Motor neuron (in vitro differentiated cells): ENCODE results near the gene CYTH4. TPM values are rescaled to one million over a fixed set of nuclear protein-coding genes. Genes with fewer than 3 reads are reported as not detected.
A peak's percentile ranks its signal among the peaks of the same experiment; 100 is the strongest.

Experiments used
- ATAC-seq, 8 experiments: fragments of 200-7000 bp; cut with Tn5 transposase; replicated peaks in 6 of 8; 2 replicates each; pipeline ENCODE4 v1.8.0; 2021; ENCODE audit warnings: mild to moderate bottlenecking in 8 of 8, moderate library complexity in 8 of 8
- H3K27ac ChIP-seq, 2 donors: fragments of 250-450 bp; sonication (Bioruptor Pico); 2 replicates each; pipeline ENCODE4 v1.9.0; 2021; ENCODE audit warnings: antibody characterized with exemption in 2 of 2, mild to moderate bottlenecking in 2 of 2, moderate library complexity in 1 of 2
- H3K4me1 ChIP-seq, 2 donors: fragments of 250-450 bp; sonication (Bioruptor Pico); replicated peaks in 1 of 2; 2 replicates each; pipeline ENCODE4 v1.6.1; 2021; ENCODE audit warnings: antibody characterized with exemption in 2 of 2, mild to moderate bottlenecking in 2 of 2, moderate library complexity in 1 of 2
- H3K4me3 ChIP-seq, 5 donors: fragments of 250-450 bp; sonication (Bioruptor Pico); 2 replicates each; pipeline ENCODE4 v1.9.0; 2021; ENCODE audit warnings: antibody characterized with exemption in 5 of 5, mild to moderate bottlenecking in 5 of 5, moderate library complexity in 4 of 5
- WGBS, 10 experiments: fragments of 450-650 bp; shearing (Covaris generic); methylation state at CpG; one replicate each; pipeline ENCODE4 v1.0.0; 2022; 5-methylcytosine and 5-hydroxymethylcytosine counted together
- in situ Hi-C, 9 experiments: fragments of 400-800 bp; cut with MboI; loops; one replicate each; pipeline ENCODE4 v1.15.0; 2021; ENCODE audit warnings: low sequenced_read_pairs in 9 of 9, low pct_unique_long_range_greater_than_20kb in 2 of 9; ENCODE audit not compliant: unreplicated experiment in 9 of 9
- total RNA-seq, 8 experiments: library from RNA; unstranded; fragments of 300-600 nt; gene quantifications; 2 replicates each; pipeline versions ENCODE4 v1.2.3 to v1.2.4, GENCODE V29; 2022

CYTH4 gene
- total RNA-seq, 8 experiments from 2014 or later, result 0.50 to 2.9 (median 1.6) TPM; not detected in 3

GRCh38 chr22:37349043-37349814, 66.9 kb downstream of the CYTH4 start:
- H3K4me3 ChIP-seq, result no peak overlapping the region
- in situ Hi-C loops, result no loop called here
- no peak overlapping the region for H3K27ac ChIP-seq
- peaks cover 0 to 5% of the 10 kb centered on the region in 2 donors for H3K4me1 ChIP-seq
- WGBS, 10 experiments, result 60% methylated on average over 1 of the region's 19 CpGs; no CpG with 5 or more reads in 9 of the 10 experiments
- no peak for ATAC-seq

GRCh38 chr22:37351232-37351631, 68.9 kb downstream of the CYTH4 start:
- H3K4me3 ChIP-seq, result no peak overlapping the region
- peak in 2 of 8 experiments; percentile 4 to 24 for ATAC-seq
- peaks cover 0 to 5% of the 10 kb centered on the region in 2 donors for H3K4me1 ChIP-seq
- H3K27ac ChIP-seq, result no peak overlapping the region
- in situ Hi-C loops, result no loop called here
- WGBS, 10 experiments, result no CpG with 5 or more reads among the region's 3 CpGs

DNA sequence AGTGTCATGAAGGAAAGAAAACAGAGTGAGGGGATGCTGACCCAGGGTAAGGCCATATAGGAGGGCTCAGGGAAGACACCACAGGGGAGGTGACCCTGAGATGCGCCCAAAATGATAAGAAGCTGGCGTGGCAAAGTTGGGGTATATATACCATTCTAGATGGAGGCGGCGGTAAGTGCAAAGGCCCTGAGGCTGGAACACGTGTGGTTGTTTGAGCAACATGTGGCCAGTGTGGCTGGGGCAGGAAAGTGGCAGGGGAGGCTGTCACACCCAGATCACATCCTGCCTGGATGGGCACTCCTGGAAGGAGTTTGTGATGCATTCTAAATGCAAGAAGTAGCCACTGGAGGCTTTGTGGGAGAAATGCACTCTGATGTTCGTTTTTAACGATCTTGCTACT, 70.2 kb downstream of the CYTH4 start:
- H3K27ac ChIP-seq, result no peak overlapping the region
- 59 to 100% (median 83%) methylated on average over 1 to 6 of the region's 7 CpGs; no CpG with 5 or more reads in 6 of the 10 experiments for WGBS, 10 experiments
- no peak overlapping the region for H3K4me3 ChIP-seq
- in situ Hi-C loops, result no loop called here
- ATAC-seq, result no peak
- peaks cover 0 to 5% of the 10 kb centered on the region in 2 donors for H3K4me1 ChIP-seq

- Histone ChIP-seq H3K4me3 (no peak overlapping the region), H3K27ac (no peak overlapping the region), H3K4me1 (peaks cover 0 to 5% of the 10 kb centered on the region in 2 donors)
- ATAC-seq, result no peak
- 0 to 94% (median 29%) methylated on average over 1 to 8 of the region's 16 CpGs; no CpG with 5 or more reads in 4 of the 10 experiments for WGBS, 10 experiments
- in situ Hi-C loops, result no loop called here
Observed at GRCh38 chr22:37353839-37354238, 71.5 kb downstream of the CYTH4 start.

GRCh38 chr22:37354261-37354660, 72.0 kb downstream of the CYTH4 start:
- in situ Hi-C loops, result no loop called here
- no peak overlapping the region for H3K27ac ChIP-seq
- no peak for ATAC-seq
- no peak overlapping the region for H3K4me3 ChIP-seq
- WGBS, 10 experiments, result 39 to 100% (median 77%) methylated on average over 2 to 4 of the region's 4 CpGs; no CpG with 5 or more reads in 4 of the 10 experiments
- peaks cover 0 to 5% of the 10 kb centered on the region in 2 donors for H3K4me1 ChIP-seq

GRCh38 chr22:37354670-37355069, 72.4 kb downstream of the CYTH4 start:
- Histone ChIP-seq H3K27ac (no peak overlapping the region), H3K4me3 (no peak overlapping the region), H3K4me1 (peaks cover 0 to 5% of the 10 kb centered on the region in 2 donors)
- in situ Hi-C loops, result no loop called here
- WGBS, 10 experiments, result 0 to 100% (median 63%) methylated on average over 1 to 4 of the region's 5 CpGs
- ATAC-seq, result peak in 2 of 8 experiments; percentile 7 to 25

DNA sequence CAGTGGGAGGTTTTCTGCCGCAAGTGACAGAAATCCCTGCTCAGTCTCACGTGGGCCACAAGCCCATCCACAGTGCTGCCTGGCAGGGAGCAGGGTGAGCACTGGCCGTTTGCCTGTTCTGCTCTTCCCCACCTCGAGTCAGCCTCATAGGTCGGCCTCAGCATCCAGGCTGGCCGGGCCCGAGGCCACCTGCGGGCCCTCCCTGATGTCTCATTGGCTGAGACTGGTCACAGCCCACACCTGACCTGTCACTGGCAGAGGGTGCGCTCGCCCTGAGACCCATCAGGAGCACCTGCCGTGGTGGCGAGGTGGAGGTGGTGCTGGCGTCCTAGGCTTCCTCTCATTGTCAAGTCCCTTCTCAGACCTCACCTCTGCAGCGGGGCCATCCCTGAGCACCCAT, 72.9 kb downstream of the CYTH4 start:
- peak in 5 of 8 experiments; percentile 16 to 46 (median 41) for ATAC-seq
- Histone ChIP-seq H3K27ac (no peak overlapping the region), H3K4me1 (peaks cover 0 to 5% of the 10 kb centered on the region in 2 donors), H3K4me3 (no peak overlapping the region)
- whole genome bisulfite sequencing, 10 experiments, result 20 to 100% (median 71%) methylated on average over 1 to 3 of the region's 14 CpGs; no CpG with 5 or more reads in 6 of the 10 experiments
- in situ Hi-C loops, result no loop called here

GRCh38 chr22:37356922-37357321, 74.6 kb downstream of the CYTH4 start:
- 27 to 100% (median 76%) methylated on average over 1 to 8 of the region's 8 CpGs for WGBS, 10 experiments
- H3K4me1 ChIP-seq, result peaks cover 0 to 5% of the 10 kb centered on the region in 2 donors
- no peak for ATAC-seq
- no peak overlapping the region for H3K4me3 ChIP-seq
- no peak overlapping the region for H3K27ac ChIP-seq
- in situ Hi-C loops, result no loop called here

DNA sequence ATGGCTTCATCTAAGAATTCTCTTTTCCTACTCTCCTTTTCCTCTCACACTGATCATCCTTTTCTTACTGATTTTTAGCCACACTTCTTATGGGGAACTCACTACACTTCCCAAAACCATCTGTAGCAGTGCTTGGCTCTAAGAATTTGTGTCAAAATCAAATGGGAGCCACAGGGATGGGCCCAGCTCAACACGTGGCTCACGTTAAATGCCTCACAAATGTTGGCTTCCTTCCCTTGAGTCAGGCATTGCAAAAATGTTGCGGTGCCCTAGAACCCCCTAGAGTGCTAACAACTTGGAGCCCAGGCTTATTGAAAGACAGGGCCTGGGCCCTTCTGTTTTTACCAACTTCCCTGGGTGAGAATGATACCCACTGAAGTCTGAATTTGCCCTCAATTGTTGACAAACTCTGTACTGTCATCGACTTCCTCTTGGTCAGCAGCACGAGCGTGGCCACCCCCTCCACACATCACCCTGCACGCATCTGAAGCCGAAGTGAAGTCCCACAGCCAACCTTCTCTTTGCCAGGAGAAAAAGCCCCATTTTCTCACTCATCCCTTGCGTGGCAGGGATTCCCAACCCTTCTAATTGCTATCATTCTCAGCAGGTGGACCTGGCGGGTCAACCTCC, 75.3 kb downstream of the CYTH4 start:
- in situ Hi-C loops, result no loop called here
- 60 to 100% (median 77%) methylated on average over 1 to 9 of the region's 10 CpGs; no CpG with 5 or more reads in 3 of the 10 experiments for WGBS, 10 experiments
- Histone ChIP-seq H3K4me1 (peaks cover 0 to 5% of the 10 kb centered on the region in 2 donors), H3K27ac (no peak overlapping the region), H3K4me3 (no peak overlapping the region)
- ATAC-seq, result no peak

- peaks cover 0 to 8% of the 10 kb centered on the region in 2 donors for H3K4me1 ChIP-seq
Observed at GRCh38 chr22:37358386-37358785, 76.1 kb downstream of the CYTH4 start.

DNA sequence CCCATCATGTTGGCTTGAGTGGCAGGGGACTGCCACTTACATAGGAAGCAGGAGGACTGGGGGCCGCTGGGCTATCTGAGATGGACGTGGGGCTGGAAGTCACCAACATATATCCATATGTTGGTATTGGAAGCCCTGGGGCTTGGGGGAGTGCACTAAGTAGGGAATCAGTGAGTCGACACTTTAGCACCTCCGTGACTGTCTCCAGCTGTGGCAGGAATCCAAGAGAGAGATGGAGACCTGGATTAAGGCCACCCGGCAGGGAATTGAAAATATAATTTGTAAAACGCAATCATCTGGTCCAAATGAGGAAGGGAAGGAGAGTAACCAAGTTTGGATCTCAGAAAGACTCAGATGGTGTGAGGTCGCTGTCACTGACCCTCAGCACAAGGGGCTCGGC, 76.6 kb downstream of the CYTH4 start:
- Histone ChIP-seq H3K27ac (no peak overlapping the region), H3K4me1 (peaks cover 0 to 12% of the 10 kb centered on the region in 2 donors), H3K4me3 (no peak overlapping the region)
- in situ Hi-C loops, result no loop called here
- 18 to 74% (median 64%) methylated on average over 2 to 5 of the region's 8 CpGs; no CpG with 5 or more reads in 6 of the 10 experiments for WGBS, 10 experiments
- no peak for ATAC-seq

More at GRCh38 chr22:37358386-37358785, 76.1 kb downstream of the CYTH4 start:
- ATAC-seq, result no peak
- Histone ChIP-seq H3K27ac (no peak overlapping the region), H3K4me3 (no peak overlapping the region)
- WGBS, 10 experiments, result 63 to 98% (median 90%) methylated on average over 2 to 11 of the region's 11 CpGs; no CpG with 5 or more reads in 3 of the 10 experiments
- in situ Hi-C loops, result no loop called here

- in situ Hi-C loops, result no loop called here
- ATAC-seq, result peak in 1 of 8 experiments; percentile 59
- Histone ChIP-seq H3K4me3 (no peak overlapping the region), H3K4me1 (peaks cover 3 to 11% of the 10 kb centered on the region in 2 donors), H3K27ac (no peak overlapping the region)
- no CpG with 5 or more reads among the region's 3 CpGs for WGBS, 10 experiments
Observed at GRCh38 chr22:37362621-37363020, 80.3 kb downstream of the CYTH4 start.

- WGBS, 10 experiments, result 70 to 100% methylated on average over 1 to 4 of the region's 15 CpGs; no CpG with 5 or more reads in 8 of the 10 experiments
- peaks cover 5 to 14% of the 10 kb centered on the region in 2 donors for H3K4me1 ChIP-seq
- ATAC-seq, result no peak
- H3K4me3 ChIP-seq, result no peak overlapping the region
- no peak overlapping the region for H3K27ac ChIP-seq
- in situ Hi-C loops, result no loop called here
Observed at GRCh38 chr22:37363261-37363992, 81.1 kb downstream of the CYTH4 start.
